HG03097 (cell line): ENCODE data around the gene SLAIN1.
A peak's percentile ranks its signal among the peaks of the same experiment; 100 is the strongest.

Source experiments
- ATAC-seq: cut with Tn5 transposase; IDR thresholded peaks from one replicate; pipeline ENCODE4 v1.9.1; 2021; ENCODE audit not compliant: unreplicated experiment, low FRiP score

SLAIN1 gene

GRCh38 chr13:77749344-77749880 lies 51.9 kb downstream of the SLAIN1 start:
- ATAC-seq = no peak

- ATAC-seq = peak; percentile 78
These were observed 54.3 kb downstream of the SLAIN1 start for GRCh38 chr13:77751513-77752456.

GRCh38 chr13:77752512-77753069 lies 55.1 kb downstream of the SLAIN1 start:
- no peak for ATAC-seq

- ATAC-seq = no peak
These were observed 63.4 kb downstream of the SLAIN1 start for GRCh38 chr13:77760893-77761292.

- ATAC-seq = no peak
These were observed 69.9 kb downstream of the SLAIN1 start for GRCh38 chr13:77767413-77767812.

GRCh38 chr13:77774181-77774580 lies 76.7 kb downstream of the SLAIN1 start:
- no peak for ATAC-seq

- no peak for ATAC-seq
These were observed 79.2 kb downstream of the SLAIN1 start for GRCh38 chr13:77776704-77777103.

- ATAC-seq = peak; percentile 85
These were observed 82.2 kb downstream of the SLAIN1 start for GRCh38 chr13:77779552-77780272.

GRCh38 chr13:77781808-77782207 lies 84.3 kb downstream of the SLAIN1 start:
- ATAC-seq = no peak

- no peak for ATAC-seq
These were observed 87.0 kb downstream of the SLAIN1 start for GRCh38 chr13:77784515-77784914.

GRCh38 chr13:77786695-77787287 lies 89.3 kb downstream of the SLAIN1 start:
- ATAC-seq = no peak

GRCh38 chr13:77789376-77789775 lies 91.9 kb downstream of the SLAIN1 start:
- ATAC-seq = no peak

- ATAC-seq = no peak
These were observed 102.7 kb downstream of the SLAIN1 start for GRCh38 chr13:77800219-77800618.

GRCh38 chr13:77806518-77806917 lies 109.0 kb downstream of the SLAIN1 start:
- ATAC-seq = no peak

GRCh38 chr13:77807431-77808135 lies 110.1 kb downstream of the SLAIN1 start:
- no peak for ATAC-seq

GRCh38 chr13:77810430-77810829 lies 112.9 kb downstream of the SLAIN1 start:
- peak; percentile 80 for ATAC-seq

- ATAC-seq = no peak
These were observed 113.4 kb downstream of the SLAIN1 start for GRCh38 chr13:77810878-77811277.

GRCh38 chr13:77811381-77811780 lies 113.9 kb downstream of the SLAIN1 start:
- no peak for ATAC-seq

- ATAC-seq = no peak
These were observed 114.5 kb downstream of the SLAIN1 start for GRCh38 chr13:77811981-77812380.
